ENCODE measurements around the gene HAUS1. TPM values are rescaled to one million over a fixed set of nuclear protein-coding genes. Genes with fewer than 3 reads are reported as not detected.

HAUS1 gene
- total and polyA plus RNA-seq, 2 experiments from 2014 or later: 163 to 216 TPM

- no peak overlapping the region for H3K27ac ChIP-seq (ENCODE audit: low read depth)
- ATAC-seq (peak; percentile 9), DNase-seq (ENCODE audit: low spot score) (peak; percentile 82)
- Mint-ChIP-seq H3K9me3 (no peaks in the 10 kb centered on the region), H3K27ac (no peak overlapping the region), H3K27me3 (ENCODE audit: insufficient read depth, low read depth, poor library complexity) (peaks cover 34% of the 10 kb centered on the region), H3K36me3 (ENCODE audit: low read depth) (peaks cover 8% of the 10 kb centered on the region; the same call in 2 of the 3 replicates), H3K4me1 (peaks cover 2% of the 10 kb centered on the region; the same call in 2 of the 3 replicates), H3K4me3 (no peak overlapping the region; the same call in 2 of the 3 replicates)
- peaks cover 20% of the 10 kb centered on the region for H4K20me1 ChIP-seq (replicated peaks; ENCODE audit: insufficient read depth)
- H2AFZ ChIP-seq: no peak overlapping the region
- TF ChIP-seq POLR2AphosphoS5 (IDR thresholded peaks at IDR 0.05; ENCODE audit: low read depth): no peak
- TF ChIP-seq, protein P1, sequence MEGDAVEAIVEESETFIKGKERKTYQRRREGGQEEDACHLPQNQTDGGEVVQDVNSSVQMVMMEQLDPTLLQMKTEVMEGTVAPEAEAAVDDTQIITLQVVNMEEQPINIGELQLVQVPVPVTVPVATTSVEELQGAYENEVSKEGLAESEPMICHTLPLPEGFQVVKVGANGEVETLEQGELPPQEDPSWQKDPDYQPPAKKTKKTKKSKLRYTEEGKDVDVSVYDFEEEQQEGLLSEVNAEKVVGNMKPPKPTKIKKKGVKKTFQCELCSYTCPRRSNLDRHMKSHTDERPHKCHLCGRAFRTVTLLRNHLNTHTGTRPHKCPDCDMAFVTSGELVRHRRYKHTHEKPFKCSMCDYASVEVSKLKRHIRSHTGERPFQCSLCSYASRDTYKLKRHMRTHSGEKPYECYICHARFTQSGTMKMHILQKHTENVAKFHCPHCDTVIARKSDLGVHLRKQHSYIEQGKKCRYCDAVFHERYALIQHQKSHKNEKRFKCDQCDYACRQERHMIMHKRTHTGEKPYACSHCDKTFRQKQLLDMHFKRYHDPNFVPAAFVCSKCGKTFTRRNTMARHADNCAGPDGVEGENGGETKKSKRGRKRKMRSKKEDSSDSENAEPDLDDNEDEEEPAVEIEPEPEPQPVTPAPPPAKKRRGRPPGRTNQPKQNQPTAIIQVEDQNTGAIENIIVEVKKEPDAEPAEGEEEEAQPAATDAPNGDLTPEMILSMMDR (conservative IDR thresholded peaks at IDR 0.05; ENCODE audit: low read depth in 2 of 2): peak; percentile 71 to 79
- 0 out of 2 replicates have a peak, but pooled peaks cover 6% of the 10 kb centered on the region for H3K36me3 ChIP-seq (ENCODE audit: insufficient read depth)
- no peaks in the 10 kb centered on the region for H3K9me2 ChIP-seq (ENCODE audit: insufficient read depth)
- H3K79me2 ChIP-seq (replicated peaks; ENCODE audit: insufficient read depth): no peaks in the 10 kb centered on the region
- peaks cover 10% of the 10 kb centered on the region; the same call in 1 of the 2 replicates for H3F3A ChIP-seq (replicated peaks; ENCODE audit: low read depth)
- H3K4me3 ChIP-seq: no peak overlapping the region
- H3K27me3 ChIP-seq (ENCODE audit: insufficient read depth): peaks cover 39% of the 10 kb centered on the region
- H3K4me1 ChIP-seq (ENCODE audit: insufficient read depth): no peaks in the 10 kb centered on the region
- H3K4me2 ChIP-seq: no peak overlapping the region
Measured at GRCh38 chr18:46073474-46074331, 30.5 kb upstream of the HAUS1 start.

GRCh38 chr18:46079336-46079735 is 24.8 kb upstream of the HAUS1 start:
- no peak overlapping the region for H3K4me2 ChIP-seq
- Mint-ChIP-seq H3K27me3 (ENCODE audit: insufficient read depth, low read depth, poor library complexity) (peaks cover 2% of the 10 kb centered on the region), H3K27ac (no peak overlapping the region), H3K4me3 (no peak overlapping the region), H3K36me3 (ENCODE audit: low read depth) (peaks cover 59% of the 10 kb centered on the region), H3K9me3 (no peaks in the 10 kb centered on the region), H3K4me1 (no peaks in the 10 kb centered on the region)
- no peak overlapping the region for H2AFZ ChIP-seq
- no peak for ATAC-seq
- no peak overlapping the region for H3K27ac ChIP-seq (ENCODE audit: low read depth)
- H3K79me2 ChIP-seq (replicated peaks; ENCODE audit: insufficient read depth): no peaks in the 10 kb centered on the region
- no peaks in the 10 kb centered on the region for H3K27me3 ChIP-seq (ENCODE audit: insufficient read depth)
- H3K4me1 ChIP-seq (ENCODE audit: insufficient read depth): no peaks in the 10 kb centered on the region
- H3K4me3 ChIP-seq: no peak overlapping the region
- no peaks in the 10 kb centered on the region for H3K9me2 ChIP-seq (ENCODE audit: insufficient read depth)
- peaks cover 31% of the 10 kb centered on the region for H4K20me1 ChIP-seq (replicated peaks; ENCODE audit: insufficient read depth)
- DNase-seq (ENCODE audit: low spot score): no peak
- peaks cover 48% of the 10 kb centered on the region for H3K36me3 ChIP-seq (ENCODE audit: insufficient read depth)
- peaks cover 9% of the 10 kb centered on the region; the same call in 1 of the 2 replicates for H3F3A ChIP-seq (replicated peaks; ENCODE audit: low read depth)
- TF ChIP-seq, protein P2, sequence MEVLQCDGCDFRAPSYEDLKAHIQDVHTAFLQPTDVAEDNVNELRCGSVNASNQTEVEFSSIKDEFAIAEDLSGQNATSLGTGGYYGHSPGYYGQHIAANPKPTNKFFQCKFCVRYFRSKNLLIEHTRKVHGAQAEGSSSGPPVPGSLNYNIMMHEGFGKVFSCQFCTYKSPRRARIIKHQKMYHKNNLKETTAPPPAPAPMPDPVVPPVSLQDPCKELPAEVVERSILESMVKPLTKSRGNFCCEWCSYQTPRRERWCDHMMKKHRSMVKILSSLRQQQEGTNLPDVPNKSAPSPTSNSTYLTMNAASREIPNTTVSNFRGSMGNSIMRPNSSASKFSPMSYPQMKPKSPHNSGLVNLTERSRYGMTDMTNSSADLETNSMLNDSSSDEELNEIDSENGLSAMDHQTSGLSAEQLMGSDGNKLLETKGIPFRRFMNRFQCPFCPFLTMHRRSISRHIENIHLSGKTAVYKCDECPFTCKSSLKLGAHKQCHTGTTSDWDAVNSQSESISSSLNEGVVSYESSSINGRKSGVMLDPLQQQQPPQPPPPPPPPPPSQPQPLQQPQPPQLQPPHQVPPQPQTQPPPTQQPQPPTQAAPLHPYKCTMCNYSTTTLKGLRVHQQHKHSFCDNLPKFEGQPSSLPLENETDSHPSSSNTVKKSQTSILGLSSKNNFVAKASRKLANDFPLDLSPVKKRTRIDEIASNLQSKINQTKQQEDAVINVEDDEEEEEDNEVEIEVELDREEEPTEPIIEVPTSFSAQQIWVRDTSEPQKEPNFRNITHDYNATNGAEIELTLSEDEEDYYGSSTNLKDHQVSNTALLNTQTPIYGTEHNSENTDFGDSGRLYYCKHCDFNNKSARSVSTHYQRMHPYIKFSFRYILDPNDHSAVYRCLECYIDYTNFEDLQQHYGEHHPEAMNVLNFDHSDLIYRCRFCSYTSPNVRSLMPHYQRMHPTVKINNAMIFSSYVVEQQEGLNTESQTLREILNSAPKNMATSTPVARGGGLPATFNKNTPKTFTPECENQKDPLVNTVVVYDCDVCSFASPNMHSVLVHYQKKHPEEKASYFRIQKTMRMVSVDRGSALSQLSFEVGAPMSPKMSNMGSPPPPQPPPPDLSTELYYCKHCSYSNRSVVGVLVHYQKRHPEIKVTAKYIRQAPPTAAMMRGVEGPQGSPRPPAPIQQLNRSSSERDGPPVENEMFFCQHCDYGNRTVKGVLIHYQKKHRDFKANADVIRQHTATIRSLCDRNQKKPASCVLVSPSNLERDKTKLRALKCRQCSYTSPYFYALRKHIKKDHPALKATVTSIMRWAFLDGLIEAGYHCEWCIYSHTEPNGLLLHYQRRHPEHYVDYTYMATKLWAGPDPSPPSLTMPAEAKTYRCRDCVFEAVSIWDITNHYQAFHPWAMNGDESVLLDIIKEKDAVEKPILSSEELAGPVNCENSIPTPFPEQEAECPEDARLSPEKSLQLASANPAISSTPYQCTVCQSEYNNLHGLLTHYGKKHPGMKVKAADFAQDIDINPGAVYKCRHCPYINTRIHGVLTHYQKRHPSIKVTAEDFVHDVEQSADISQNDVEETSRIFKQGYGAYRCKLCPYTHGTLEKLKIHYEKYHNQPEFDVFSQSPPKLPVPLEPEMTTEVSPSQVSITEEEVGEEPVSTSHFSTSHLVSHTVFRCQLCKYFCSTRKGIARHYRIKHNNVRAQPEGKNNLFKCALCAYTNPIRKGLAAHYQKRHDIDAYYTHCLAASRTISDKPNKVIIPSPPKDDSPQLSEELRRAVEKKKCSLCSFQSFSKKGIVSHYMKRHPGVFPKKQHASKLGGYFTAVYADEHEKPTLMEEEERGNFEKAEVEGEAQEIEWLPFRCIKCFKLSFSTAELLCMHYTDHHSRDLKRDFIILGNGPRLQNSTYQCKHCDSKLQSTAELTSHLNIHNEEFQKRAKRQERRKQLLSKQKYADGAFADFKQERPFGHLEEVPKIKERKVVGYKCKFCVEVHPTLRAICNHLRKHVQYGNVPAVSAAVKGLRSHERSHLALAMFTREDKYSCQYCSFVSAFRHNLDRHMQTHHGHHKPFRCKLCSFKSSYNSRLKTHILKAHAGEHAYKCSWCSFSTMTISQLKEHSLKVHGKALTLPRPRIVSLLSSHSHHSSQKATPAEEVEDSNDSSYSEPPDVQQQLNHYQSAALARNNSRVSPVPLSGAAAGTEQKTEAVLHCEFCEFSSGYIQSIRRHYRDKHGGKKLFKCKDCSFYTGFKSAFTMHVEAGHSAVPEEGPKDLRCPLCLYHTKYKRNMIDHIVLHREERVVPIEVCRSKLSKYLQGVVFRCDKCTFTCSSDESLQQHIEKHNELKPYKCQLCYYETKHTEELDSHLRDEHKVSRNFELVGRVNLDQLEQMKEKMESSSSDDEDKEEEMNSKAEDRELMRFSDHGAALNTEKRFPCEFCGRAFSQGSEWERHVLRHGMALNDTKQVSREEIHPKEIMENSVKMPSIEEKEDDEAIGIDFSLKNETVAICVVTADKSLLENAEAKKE (CRISPR knock-in tag; IDR thresholded peaks at IDR 0.05): no peak
- TF ChIP-seq EZH2phosphoT487 (IDR thresholded peaks at IDR 0.05; ENCODE audit: unreplicated experiment) (no peak), POLR2AphosphoS5 (IDR thresholded peaks at IDR 0.05; ENCODE audit: low read depth) (no peak), JUNB (IDR thresholded peaks at IDR 0.05; ENCODE audit: unreplicated experiment) (no peak), ETS1 (IDR thresholded peaks at IDR 0.05) (no peak), CREB1 (CRISPR knock-in tag; IDR thresholded peaks at IDR 0.05; ENCODE audit: low read depth) (no peak)
- TF ChIP-seq, protein P1 (conservative IDR thresholded peaks at IDR 0.05; ENCODE audit: low read depth in 2 of 2): no peak

Data from GM23338 (cell line).